BLaER1 (cell line): Measurements from ENCODE around the gene ANLN.
"Not testable (repeated sequence)": the region's sequence is repeated elsewhere in the genome, so short reads cannot be mapped to it uniquely, and the experiment has no call there.

ENCODE experiments used
- H3K27ac ChIP-seq: shearing (Covaris generic); formaldehyde crosslinking; 2 replicates; pipeline ENCODE4 v1.8.1; 2022
- H3K27me3 ChIP-seq: shearing (Covaris generic); formaldehyde crosslinking; 2 replicates; pipeline ENCODE4 v1.8.1; 2022
- H3K36me3 ChIP-seq: shearing (Covaris generic); formaldehyde crosslinking; 2 replicates; pipeline ENCODE4 v1.8.1; 2022
- H3K4me1 ChIP-seq: shearing (Covaris generic); formaldehyde crosslinking; 2 replicates; pipeline ENCODE4 v1.8.1; 2022
- H3K4me2 ChIP-seq: shearing (Covaris generic); formaldehyde crosslinking; 2 replicates; pipeline ENCODE4 v1.8.1; 2022
- H3K4me3 ChIP-seq: shearing (Covaris generic); formaldehyde crosslinking; 2 replicates; pipeline ENCODE4 v1.8.1; 2022
- H3K9ac ChIP-seq: shearing (Covaris generic); formaldehyde crosslinking; 2 replicates; pipeline ENCODE4 v1.8.1; 2022
- H3K9me3 ChIP-seq: shearing (Covaris generic); formaldehyde crosslinking; 2 replicates; pipeline ENCODE4 v1.8.1; 2022
- H4K20me1 ChIP-seq: shearing (Covaris generic); formaldehyde crosslinking; 2 replicates; pipeline ENCODE4 v1.8.1; 2022
- Cebpa-rat ChIP-seq: shearing (Covaris generic); IDR thresholded peaks from 2 replicates; pipeline ENCODE4 v1.8.1; 2022

Gene ANLN

DNA sequence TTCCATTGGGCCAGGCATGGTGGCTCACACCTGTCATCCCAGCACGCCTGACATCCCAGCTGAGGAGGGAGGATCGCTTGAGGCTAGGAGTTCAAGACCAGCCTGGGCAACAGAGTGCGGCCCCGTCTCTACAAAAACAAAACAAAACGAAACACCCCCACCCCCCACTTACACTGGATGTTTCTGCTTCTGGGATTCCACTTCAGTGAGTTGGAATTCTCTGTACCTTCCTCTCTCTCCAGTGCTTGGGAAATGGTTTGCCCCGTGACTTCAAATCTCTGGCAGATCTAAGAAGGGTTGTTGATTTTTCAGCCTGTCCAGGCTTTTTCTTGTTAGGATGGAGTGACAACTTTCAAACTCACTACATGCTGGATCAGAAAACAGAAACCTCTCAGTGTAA is 106.9 kb downstream of the ANLN start:
- Histone ChIP-seq H3K27ac (no peak overlapping the region), H3K4me2 (no peak overlapping the region), H3K36me3 (no peaks in the 10 kb centered on the region), H4K20me1 (no peaks in the 10 kb centered on the region), H3K4me1 (no peaks in the 10 kb centered on the region), H3K4me3 (no peak overlapping the region), H3K9ac (no peak overlapping the region), H3K9me3 (peaks cover 5% of the 10 kb centered on the region; the same call in 1 of the 2 replicates), H3K27me3 (no peaks in the 10 kb centered on the region)
- TF ChIP-seq Cebpa-rat: no peak

DNA sequence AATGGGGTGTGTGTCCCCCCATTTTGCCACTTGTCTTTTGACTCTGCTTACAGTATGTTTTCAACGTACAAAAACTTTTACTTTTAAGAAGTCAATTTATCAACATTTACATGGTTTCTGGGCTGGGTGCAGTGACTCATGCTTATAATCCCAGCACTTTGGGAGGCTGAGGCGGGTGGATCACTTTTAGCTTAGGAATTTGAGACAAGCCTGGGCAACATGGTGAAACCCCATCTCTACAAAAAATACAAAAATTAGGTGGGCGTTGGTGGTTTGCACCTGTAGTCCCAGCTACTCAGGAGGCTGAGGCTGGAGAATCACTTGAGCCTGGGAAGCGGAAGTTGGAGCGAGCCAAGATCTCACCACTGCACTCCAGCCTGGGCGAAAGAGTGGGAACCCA is 107.5 kb downstream of the ANLN start:
- not testable (repeated sequence) for H4K20me1 ChIP-seq, H3K4me2 ChIP-seq, H3K4me1 ChIP-seq, H3K27ac ChIP-seq, H3K36me3 ChIP-seq, H3K9ac ChIP-seq, H3K4me3 ChIP-seq, H3K9me3 ChIP-seq, H3K27me3 ChIP-seq

DNA sequence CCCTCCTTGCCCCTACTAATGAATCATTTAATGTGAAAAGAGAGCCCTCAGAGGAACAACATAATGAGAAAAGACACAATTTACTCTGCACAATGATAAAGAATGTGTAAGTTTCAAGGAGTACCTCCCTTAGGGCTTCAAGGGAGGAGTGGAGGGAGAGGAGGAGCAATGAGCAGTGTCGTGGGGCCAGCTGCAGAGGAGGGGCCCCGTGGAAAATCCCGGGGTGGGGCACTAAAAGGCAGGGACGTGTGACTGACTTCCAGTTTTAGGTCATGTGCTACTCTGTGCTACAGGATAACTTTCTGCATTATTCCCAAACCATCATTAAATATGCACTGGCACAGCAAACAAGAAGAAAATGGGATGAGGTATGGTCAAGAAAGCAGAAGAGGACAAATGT is 108.1 kb downstream of the ANLN start:
- TF ChIP-seq Cebpa-rat: no peak
- no peak overlapping the region for H3K4me2 ChIP-seq
- no peaks in the 10 kb centered on the region for H4K20me1 ChIP-seq
- H3K27ac ChIP-seq: no peak overlapping the region
- no peak overlapping the region for H3K4me3 ChIP-seq
- H3K36me3 ChIP-seq: no peaks in the 10 kb centered on the region
- H3K9me3 ChIP-seq: peaks cover 5% of the 10 kb centered on the region; the same call in 1 of the 2 replicates
- H3K9ac ChIP-seq: no peak overlapping the region
- no peaks in the 10 kb centered on the region for H3K27me3 ChIP-seq
- no peaks in the 10 kb centered on the region for H3K4me1 ChIP-seq
